Measurements from ENCODE around the gene OSBPL1A. TPM values are rescaled to one million over a fixed set of nuclear protein-coding genes. Genes with fewer than 3 reads are reported as not detected.

Gene OSBPL1A
- total RNA-seq, 8 experiments from 2014 or later, result 15.2 to 42.4 (median 23.9) TPM

DNA sequence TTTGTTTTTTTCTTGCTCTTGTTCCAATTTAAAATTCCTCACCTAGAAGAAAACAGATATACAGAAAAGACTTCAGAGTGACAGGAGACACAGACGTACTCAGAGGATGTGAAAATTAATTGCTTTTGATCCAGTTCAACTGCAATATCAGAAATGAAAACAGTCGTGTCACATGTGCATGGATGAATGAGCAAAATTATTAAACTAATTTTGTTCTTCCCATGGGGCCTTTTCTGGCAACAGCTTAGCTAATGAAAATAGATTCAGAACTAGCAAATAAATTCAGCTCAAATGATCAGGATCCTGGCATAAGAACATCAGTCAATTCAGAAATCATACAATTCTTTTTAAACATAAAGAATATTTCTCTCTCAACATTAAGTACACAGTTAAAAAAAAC lies 158.3 kb downstream of the OSBPL1A start:
- WGBS, 10 experiments, result 44 to 100% (median 90%) methylated on average over 1 to 2 of the region's 2 CpGs; no CpG with 5 or more reads in 1 of the 10 experiments
- in situ Hi-C loops (cut with MboI; ENCODE audit: low pct_unique_long_range_greater_than_20kb in 2 of 9, low sequenced_read_pairs in 9 of 9, unreplicated experiment in 9 of 9), result no loop called here
- Histone ChIP-seq H3K27ac (no peak overlapping the region), H3K4me3 (no peak overlapping the region), H3K4me1 (replicated peaks in 1 of 2) (no peaks in the 10 kb centered on the region)
- ATAC-seq (replicated peaks in 6 of 8), result no peak

DNA sequence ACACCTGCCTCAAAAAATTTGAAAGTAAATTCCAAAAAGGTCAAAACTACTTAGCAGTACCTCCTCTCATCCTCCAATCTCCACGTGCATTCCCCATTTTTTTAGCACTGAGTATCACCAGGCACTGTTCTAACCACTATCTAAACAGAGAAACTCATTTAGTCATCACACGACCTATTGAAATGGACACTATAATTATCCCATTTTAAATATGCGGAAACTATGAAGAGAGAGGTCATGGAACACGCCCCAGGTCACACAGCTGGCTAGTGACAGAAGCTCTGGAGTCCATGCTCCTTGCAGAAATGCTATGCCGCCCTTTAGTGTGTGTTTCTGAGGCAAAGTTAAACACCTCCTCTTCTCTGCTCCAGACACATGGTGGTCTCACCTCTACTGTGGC lies 159.2 kb downstream of the OSBPL1A start:
- WGBS, 10 experiments, result 7 to 88% (median 52%) methylated on average over 1 to 5 of the region's 5 CpGs; no CpG with 5 or more reads in 2 of the 10 experiments
- in situ Hi-C loops (cut with MboI; ENCODE audit: low pct_unique_long_range_greater_than_20kb in 2 of 9, low sequenced_read_pairs in 9 of 9, unreplicated experiment in 9 of 9), result no loop called here
- no peak overlapping the region for H3K4me3 ChIP-seq
- ATAC-seq (replicated peaks in 6 of 8), result peak in 3 of 8 experiments; percentile 72 to 88 (median 84)
- H3K27ac ChIP-seq, result no peak overlapping the region
- H3K4me1 ChIP-seq (replicated peaks in 1 of 2), result no peaks in the 10 kb centered on the region

GRCh38 chr18:24234850-24235418 lies 162.7 kb downstream of the OSBPL1A start:
- Histone ChIP-seq H3K27ac (no peak overlapping the region), H3K4me3 (no peak overlapping the region), H3K4me1 (replicated peaks in 1 of 2) (no peaks in the 10 kb centered on the region)
- 88 to 100% (median 96%) methylated on average over 1 to 7 of the region's 7 CpGs; no CpG with 5 or more reads in 1 of the 10 experiments for WGBS, 10 experiments
- in situ Hi-C loops (cut with MboI; ENCODE audit: low pct_unique_long_range_greater_than_20kb in 2 of 9, low sequenced_read_pairs in 9 of 9, unreplicated experiment in 9 of 9), result no loop called here
- no peak for ATAC-seq (replicated peaks in 6 of 8)

- no peak for ATAC-seq (replicated peaks in 6 of 8)
- Histone ChIP-seq H3K27ac (no peak overlapping the region), H3K4me1 (replicated peaks in 1 of 2) (no peaks in the 10 kb centered on the region), H3K4me3 (no peak overlapping the region)
- 63 to 100% (median 90%) methylated on average over 1 to 5 of the region's 5 CpGs; no CpG with 5 or more reads in 1 of the 10 experiments for whole genome bisulfite sequencing, 10 experiments
- in situ Hi-C loops (cut with MboI; ENCODE audit: low pct_unique_long_range_greater_than_20kb in 2 of 9, low sequenced_read_pairs in 9 of 9, unreplicated experiment in 9 of 9), result no loop called here
Observed at GRCh38 chr18:24234330-24234729, 163.3 kb downstream of the OSBPL1A start.

DNA sequence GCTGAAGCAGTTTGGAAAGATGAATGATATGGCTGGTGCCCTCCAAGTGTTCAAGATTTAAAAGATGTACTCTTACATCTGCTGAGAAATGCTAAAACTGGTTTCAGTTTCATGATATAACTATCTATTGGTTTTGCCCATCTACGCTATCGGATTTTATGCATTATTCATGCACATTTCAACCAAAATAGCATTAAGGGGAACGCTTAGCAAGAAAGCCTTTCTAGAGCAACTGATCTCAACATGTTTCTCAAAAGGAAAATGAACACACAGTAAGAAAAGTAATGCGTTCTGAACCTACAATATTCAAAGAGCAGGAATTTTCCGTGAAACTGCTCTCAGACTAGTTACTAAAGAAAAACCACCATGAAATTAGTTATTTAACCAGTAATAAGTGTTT lies 164.8 kb downstream of the OSBPL1A start:
- ATAC-seq (replicated peaks in 6 of 8), result peak in 1 of 8 experiments; percentile 27
- H3K27ac ChIP-seq, result no peak overlapping the region
- no peaks in the 10 kb centered on the region for H3K4me1 ChIP-seq (replicated peaks in 1 of 2)
- 69 to 100% (median 94%) methylated on average over 1 to 5 of the region's 5 CpGs; no CpG with 5 or more reads in 1 of the 10 experiments for WGBS, 10 experiments
- no peak overlapping the region for H3K4me3 ChIP-seq
- in situ Hi-C loops (cut with MboI; ENCODE audit: low pct_unique_long_range_greater_than_20kb in 2 of 9, low sequenced_read_pairs in 9 of 9, unreplicated experiment in 9 of 9), result no loop called here

DNA sequence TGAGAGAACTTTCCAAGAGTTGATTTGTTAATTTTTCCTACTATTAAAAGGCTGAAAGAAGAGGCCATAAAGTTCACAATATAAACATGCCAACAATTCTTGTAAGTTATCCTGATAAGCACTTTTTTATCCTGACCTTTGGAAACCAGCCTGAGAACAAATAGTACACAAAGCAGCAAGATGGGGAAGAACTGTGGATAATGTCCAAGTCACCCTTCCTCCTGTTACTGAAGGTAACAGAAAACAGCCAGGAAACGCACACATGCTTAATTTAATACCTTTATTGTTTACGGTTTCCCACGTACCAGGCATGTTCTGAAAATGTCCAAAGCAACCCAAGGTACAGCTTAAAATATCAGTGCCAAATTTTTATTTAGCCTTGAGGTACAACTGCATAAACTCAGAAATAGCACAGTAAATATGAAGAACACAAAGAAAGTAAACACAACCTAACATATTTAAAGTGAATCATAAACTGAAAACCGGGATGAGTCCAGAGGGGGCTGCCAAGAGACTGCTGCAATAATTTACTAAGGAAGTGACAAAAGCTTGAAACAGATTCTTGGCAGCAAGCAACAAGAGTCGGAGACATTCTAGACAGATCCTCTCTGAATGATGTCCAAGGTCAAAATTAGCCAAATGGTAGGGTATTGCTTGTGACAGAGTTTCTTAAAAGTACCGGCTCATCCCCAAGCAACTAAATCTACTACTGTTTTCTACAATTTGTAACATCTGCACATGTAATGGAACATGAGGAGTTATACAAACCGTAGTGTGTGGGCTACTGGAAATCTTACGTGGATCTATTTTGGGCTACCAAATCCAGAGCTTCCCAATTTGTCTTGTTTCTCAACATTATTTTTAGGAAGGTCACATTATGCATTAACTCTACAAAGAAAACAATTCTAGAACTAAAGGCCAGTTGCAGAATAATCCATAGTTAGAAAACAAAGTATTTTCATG lies 165.6 kb downstream of the OSBPL1A start:
- in situ Hi-C loops (cut with MboI; ENCODE audit: low pct_unique_long_range_greater_than_20kb in 2 of 9, low sequenced_read_pairs in 9 of 9, unreplicated experiment in 9 of 9), result no loop called here
- no peak overlapping the region for H3K4me3 ChIP-seq
- no peak overlapping the region for H3K27ac ChIP-seq
- WGBS, 10 experiments, result 49 to 100% (median 89%) methylated on average over 3 to 8 of the region's 8 CpGs
- peak in 1 of 8 experiments; percentile 68 for ATAC-seq (replicated peaks in 6 of 8)
- H3K4me1 ChIP-seq (replicated peaks in 1 of 2), result no peaks in the 10 kb centered on the region

DNA sequence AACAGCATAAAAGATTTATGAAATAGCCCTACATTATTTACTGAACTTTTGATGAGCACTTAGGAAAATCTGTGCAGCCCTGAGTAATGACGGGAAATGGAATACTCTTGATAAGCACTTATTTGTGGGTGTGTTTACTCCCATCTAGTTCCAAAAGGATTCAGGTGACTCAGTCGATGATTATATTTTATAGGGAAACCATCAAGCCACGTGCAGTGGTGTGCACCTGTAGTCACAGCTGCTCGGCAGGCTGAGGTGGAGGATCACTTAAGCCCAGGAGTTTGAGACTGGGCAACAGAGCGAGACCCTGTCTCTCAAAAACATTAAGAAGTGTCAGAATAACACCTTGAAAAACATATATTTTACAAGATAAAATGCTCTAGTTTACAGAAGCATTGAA lies 166.9 kb downstream of the OSBPL1A start:
- ATAC-seq (replicated peaks in 6 of 8), result no peak
- in situ Hi-C loops (cut with MboI; ENCODE audit: low pct_unique_long_range_greater_than_20kb in 2 of 9, low sequenced_read_pairs in 9 of 9, unreplicated experiment in 9 of 9), result no loop called here
- Histone ChIP-seq H3K4me1 (replicated peaks in 1 of 2) (no peaks in the 10 kb centered on the region), H3K27ac (no peak overlapping the region), H3K4me3 (no peak overlapping the region)
- 90 to 100% (median 100%) methylated on average over 1 to 5 of the region's 5 CpGs; no CpG with 5 or more reads in 2 of the 10 experiments for whole genome bisulfite sequencing, 10 experiments

- Histone ChIP-seq H3K4me3 (no peak overlapping the region), H3K27ac (no peak overlapping the region), H3K4me1 (replicated peaks in 1 of 2) (no peaks in the 10 kb centered on the region)
- 89 to 100% (median 93%) methylated on average over 1 to 6 of the region's 6 CpGs; no CpG with 5 or more reads in 3 of the 10 experiments for WGBS, 10 experiments
- in situ Hi-C loops (cut with MboI; ENCODE audit: low pct_unique_long_range_greater_than_20kb in 2 of 9, low sequenced_read_pairs in 9 of 9, unreplicated experiment in 9 of 9), result no loop called here
- peak in 6 of 8 experiments; percentile 13 to 60 (median 28) for ATAC-seq (replicated peaks in 6 of 8)
Observed at GRCh38 chr18:24228667-24229041, 169.0 kb downstream of the OSBPL1A start.

DNA sequence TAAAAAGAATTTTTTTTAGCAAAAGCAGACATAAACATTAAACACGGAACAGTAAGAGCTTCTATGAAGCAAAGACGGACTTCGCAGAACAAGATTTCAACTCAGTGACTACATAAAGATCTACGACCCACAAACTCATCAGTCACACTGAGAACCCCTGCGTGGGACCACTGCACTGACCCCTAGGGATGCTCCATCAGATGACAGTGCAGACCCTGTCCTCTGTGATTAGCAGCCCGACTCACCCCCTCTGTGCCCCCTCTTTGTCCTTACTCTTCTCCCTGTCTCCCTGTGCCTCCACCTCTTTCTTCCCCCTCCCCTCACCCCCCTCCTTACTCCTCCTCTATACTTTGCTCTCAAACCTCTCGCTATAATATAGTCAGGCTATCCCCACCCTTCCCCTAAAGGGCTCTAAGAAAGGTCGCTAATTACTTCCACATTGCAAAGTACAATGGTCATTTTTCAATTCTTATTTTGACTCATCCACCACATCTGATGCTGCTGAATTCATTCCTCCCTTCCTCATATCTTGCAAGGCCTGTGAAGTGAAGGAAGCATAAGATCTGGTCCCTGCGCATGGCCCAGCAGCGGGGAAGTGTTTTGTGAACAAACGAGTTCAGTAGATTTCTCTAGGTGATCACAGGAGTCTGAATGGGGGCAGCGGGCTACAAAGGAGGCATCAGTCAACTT lies 169.5 kb downstream of the OSBPL1A start:
- H3K4me1 ChIP-seq (replicated peaks in 1 of 2), result no peaks in the 10 kb centered on the region
- 43 to 91% (median 79%) methylated on average over 3 to 10 of the region's 12 CpGs; no CpG with 5 or more reads in 2 of the 10 experiments for WGBS, 10 experiments
- no peak overlapping the region for H3K27ac ChIP-seq
- no peak overlapping the region for H3K4me3 ChIP-seq
- in situ Hi-C loops (cut with MboI; ENCODE audit: low pct_unique_long_range_greater_than_20kb in 2 of 9, low sequenced_read_pairs in 9 of 9, unreplicated experiment in 9 of 9), result no loop called here
- peak; percentile 32 to 98 (median 76) for ATAC-seq (replicated peaks in 6 of 8)

DNA sequence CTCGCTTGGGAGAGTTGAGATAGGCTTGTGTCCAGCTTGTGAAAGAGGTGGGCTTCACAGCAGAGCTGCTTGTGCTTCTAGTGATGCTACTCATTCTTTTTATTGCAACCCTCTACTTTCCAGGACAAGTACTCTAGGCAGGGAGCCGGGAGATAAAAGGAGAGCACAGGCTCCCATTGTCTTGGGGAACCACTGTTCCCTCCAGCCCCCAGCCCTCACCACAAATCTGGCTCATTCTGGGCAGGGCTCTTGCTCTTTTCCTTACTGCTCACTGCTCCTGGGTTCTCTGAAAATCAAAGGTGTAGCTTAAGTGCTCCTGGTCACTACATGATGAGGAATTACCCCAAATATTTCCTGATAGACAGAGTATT lies 177.3 kb downstream of the OSBPL1A start:
- H3K4me3 ChIP-seq, result no peak overlapping the region
- no peak for ATAC-seq (replicated peaks in 6 of 8)
- H3K4me1 ChIP-seq (replicated peaks in 1 of 2), result no peaks in the 10 kb centered on the region
- in situ Hi-C loops (cut with MboI; ENCODE audit: low pct_unique_long_range_greater_than_20kb in 2 of 9, low sequenced_read_pairs in 9 of 9, unreplicated experiment in 9 of 9), result no loop called here
- WGBS, 10 experiments, result 0 to 100% (median 72%) methylated on average over 1 to 2 of the region's 2 CpGs; no CpG with 5 or more reads in 3 of the 10 experiments
- no peak overlapping the region for H3K27ac ChIP-seq

DNA sequence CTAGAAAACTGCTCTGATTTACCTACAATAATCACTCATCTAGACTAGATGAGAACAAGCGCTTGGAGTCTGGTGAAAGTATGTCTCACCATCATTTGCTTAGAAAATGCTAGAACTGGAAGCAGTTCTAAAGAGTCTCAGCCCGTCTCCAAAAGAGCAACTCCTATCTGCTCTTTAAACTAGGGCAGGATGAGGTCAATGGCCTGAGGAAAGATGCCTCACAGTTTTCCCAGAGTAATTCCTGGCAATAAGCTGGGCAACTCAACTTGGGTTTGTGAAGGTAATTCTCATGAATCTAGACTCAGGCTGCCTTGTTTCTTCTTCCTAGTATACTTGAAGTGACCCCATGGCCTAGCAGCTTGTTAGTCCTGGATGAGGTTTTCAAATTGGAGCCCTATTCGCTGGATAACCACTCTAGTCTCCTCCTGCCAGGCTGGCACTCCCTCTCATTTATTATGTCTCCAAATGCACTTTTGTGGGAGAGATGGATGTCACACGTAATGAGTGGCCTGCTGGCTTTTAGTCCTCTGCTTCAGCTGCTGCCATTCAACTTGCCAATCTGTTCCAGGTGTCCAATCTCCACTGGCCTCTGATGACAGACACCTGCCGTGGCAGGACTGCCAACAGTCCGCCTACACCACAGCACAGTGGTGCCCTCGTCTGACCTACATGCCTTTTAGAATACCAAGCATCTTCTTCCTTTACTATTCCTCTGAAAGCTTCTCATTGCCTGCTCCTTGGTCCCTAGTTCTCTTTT lies 177.9 kb downstream of the OSBPL1A start:
- in situ Hi-C loops (cut with MboI; ENCODE audit: low pct_unique_long_range_greater_than_20kb in 2 of 9, low sequenced_read_pairs in 9 of 9, unreplicated experiment in 9 of 9), result no loop called here
- Histone ChIP-seq H3K4me1 (replicated peaks in 1 of 2) (no peaks in the 10 kb centered on the region), H3K4me3 (no peak overlapping the region), H3K27ac (no peak overlapping the region)
- WGBS, 10 experiments, result 53 to 100% (median 90%) methylated on average over 1 to 5 of the region's 7 CpGs; no CpG with 5 or more reads in 2 of the 10 experiments
- no peak for ATAC-seq (replicated peaks in 6 of 8)

DNA sequence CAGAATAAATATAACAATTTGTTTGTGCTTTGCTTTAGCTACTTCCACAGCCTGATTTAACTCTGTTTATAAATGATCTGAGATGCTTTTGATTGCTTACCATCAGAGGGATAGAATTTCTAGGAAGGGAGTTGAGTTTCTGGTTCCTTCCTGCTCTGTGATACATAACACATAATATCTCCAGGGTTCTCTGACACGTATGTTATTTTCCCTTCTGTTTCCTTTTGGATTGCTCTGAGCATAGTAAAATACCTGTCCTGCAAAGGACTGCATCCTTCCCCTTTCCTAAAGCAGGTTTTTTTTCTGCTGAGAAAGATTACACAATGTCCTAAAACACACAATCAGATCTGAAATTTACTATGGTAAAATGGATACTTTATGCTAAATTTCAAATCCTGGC lies 182.7 kb downstream of the OSBPL1A start:
- peak in 1 of 8 experiments; percentile 12 for ATAC-seq (replicated peaks in 6 of 8)
- H3K4me1 ChIP-seq (replicated peaks in 1 of 2), result no peaks in the 10 kb centered on the region
- H3K4me3 ChIP-seq, result no peak overlapping the region
- H3K27ac ChIP-seq, result no peak overlapping the region
- WGBS, 10 experiments, result 88 to 100% (median 100%) methylated on average over 1 of the region's 1 CpG; no CpG with 5 or more reads in 4 of the 10 experiments
- in situ Hi-C loops (cut with MboI; ENCODE audit: low pct_unique_long_range_greater_than_20kb in 2 of 9, low sequenced_read_pairs in 9 of 9, unreplicated experiment in 9 of 9), result no loop called here
